ENCODE results near the gene ABLIM3.

GRCh38 chr5:149174847-149175234 is 33.5 kb downstream of the ABLIM3 start:
- TF ChIP-seq CTCF (conservative IDR thresholded peaks at IDR 0.05) (no peak), EZH2 (IDR thresholded peaks at IDR 0.05; ENCODE audit: low read depth) (no peak)
